Fibroblast of the aortic adventitia (primary cell): ENCODE results near the gene MELK. TPM values are rescaled to one million over a fixed set of nuclear protein-coding genes. Genes with fewer than 3 reads are reported as not detected.
"Not testable (repeated sequence)": the region's sequence is repeated elsewhere in the genome, so short reads cannot be mapped to it uniquely, and the experiment has no call there.

Source experiments
- DNase-seq: peaks from one replicate; pipeline ENCODE4 v3.0.0-alpha.2; 2010; ENCODE audit warnings: low read depth
- H3K4me3 ChIP-seq: 2 replicates; pipeline ENCODE4 v1.5.1; 2011; ENCODE audit warnings: low read depth, mild to moderate bottlenecking, control low read depth, low read length, moderate library complexity
- total RNA-seq: library from RNA; depleted of rRNA; stranded (reverse); fragments of >200 nt; gene quantifications from 2 replicates; pipeline ENCODE4 v1.2.3, GENCODE V29; 2012; ENCODE audit warnings: low replicate concordance
- TF ChIP-seq, protein P1 (sequence below): IDR thresholded peaks from 2 replicates; pipeline ENCODE4 v1.5.1; 2011; ENCODE audit warnings: mild to moderate bottlenecking, low read length, control low read depth, inconsistent platforms; ENCODE audit not compliant: insufficient read depth

MELK gene
- total RNA-seq: 2.9 and 44.4 TPM in 2 replicates

DNA sequence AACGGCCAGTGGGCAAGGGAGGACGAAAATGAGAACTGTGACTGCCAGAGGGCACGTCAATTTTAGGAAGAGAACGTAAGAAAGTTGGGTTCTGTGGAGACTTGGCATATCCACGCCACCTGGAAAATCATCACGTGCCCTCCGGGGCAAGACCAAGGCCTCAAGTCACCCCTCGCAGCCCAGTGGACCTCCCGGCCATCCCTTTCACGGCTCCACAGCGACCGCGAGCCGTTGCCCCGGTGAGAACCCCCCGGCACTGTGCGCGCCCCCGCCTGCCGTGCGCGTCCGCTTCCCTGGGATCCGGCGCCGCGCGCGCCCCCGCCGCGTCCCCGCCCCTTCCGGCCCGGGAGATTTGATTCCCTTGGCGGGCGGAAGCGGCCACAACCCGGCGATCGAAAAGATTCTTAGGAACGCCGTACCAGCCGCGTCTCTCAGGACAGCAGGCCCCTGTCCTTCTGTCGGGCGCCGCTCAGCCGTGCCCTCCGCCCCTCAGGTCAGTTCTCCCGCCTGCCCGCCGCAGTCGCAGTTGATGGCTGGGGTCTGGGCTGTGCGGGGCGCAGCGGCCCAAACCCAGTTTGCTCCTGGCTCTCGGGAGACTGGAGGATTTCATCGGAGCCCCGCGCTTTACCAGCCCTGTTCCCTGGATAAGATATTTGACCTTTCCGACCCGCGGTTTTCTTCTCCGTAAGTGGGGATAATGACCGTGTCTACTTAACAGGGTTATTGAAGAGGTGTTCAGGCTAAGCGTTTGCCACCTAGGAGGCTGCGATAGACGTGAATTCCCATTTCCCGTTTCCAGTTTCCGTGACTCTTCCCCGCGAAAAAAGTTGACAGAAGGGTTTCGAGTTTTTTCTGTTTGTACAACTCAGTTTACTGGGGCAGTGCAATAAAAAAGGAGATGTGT lies at the start of gene MELK:
TSS of gene MELK (plus strand) at position 381 of the 904 bp plus-strand sequence. CDS start 8,787 bp downstream, outside the sequence.
- peak; percentile 59 for DNase-seq
- peak within 1 kb of the TSS; percentile 87 for H3K4me3 ChIP-seq
- TF ChIP-seq, protein P1, sequence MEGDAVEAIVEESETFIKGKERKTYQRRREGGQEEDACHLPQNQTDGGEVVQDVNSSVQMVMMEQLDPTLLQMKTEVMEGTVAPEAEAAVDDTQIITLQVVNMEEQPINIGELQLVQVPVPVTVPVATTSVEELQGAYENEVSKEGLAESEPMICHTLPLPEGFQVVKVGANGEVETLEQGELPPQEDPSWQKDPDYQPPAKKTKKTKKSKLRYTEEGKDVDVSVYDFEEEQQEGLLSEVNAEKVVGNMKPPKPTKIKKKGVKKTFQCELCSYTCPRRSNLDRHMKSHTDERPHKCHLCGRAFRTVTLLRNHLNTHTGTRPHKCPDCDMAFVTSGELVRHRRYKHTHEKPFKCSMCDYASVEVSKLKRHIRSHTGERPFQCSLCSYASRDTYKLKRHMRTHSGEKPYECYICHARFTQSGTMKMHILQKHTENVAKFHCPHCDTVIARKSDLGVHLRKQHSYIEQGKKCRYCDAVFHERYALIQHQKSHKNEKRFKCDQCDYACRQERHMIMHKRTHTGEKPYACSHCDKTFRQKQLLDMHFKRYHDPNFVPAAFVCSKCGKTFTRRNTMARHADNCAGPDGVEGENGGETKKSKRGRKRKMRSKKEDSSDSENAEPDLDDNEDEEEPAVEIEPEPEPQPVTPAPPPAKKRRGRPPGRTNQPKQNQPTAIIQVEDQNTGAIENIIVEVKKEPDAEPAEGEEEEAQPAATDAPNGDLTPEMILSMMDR: no peak

DNA sequence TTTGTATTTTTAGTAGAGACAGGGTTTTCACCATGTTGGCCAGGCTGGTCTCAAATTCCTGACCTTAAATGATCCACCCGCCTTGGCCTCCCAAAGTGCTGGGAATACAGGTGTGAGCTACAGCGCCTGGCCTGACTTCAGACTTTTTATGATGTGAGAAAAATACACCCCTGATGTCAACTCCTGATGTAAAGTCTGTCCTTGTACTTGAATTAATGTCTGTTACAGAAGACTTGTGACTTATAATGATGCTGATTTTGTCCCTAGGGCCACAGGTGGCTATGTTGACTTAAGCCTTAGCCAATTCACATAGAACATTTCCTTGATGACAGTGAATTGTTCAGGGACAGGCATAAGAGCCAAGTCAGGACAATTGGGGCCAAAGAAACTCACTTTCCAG lies 42.5 kb upstream of the MELK start:
- H3K4me3 ChIP-seq: no peak overlapping the region
- DNase-seq: no peak
- TF ChIP-seq, protein P1: no peak

DNA sequence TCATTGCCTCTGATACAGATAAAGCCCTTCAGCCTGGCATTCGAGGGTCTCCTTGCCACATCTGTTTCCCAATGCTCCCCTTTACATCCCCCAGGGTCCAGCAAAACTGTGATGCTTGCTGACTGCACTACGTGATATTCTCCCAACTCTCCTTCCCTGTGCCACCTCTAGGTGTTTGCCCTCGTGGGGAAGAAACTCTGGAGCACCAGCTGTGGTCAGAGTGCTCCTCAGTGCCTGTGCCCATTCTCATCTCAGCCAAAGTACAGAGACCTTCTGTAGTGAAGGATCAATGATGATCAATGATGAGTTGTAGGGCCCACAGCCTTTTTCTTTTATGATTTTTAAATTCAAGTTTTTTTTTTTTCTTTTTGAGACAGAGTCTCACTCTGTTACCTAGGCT lies 40.3 kb upstream of the MELK start:
- TF ChIP-seq, protein P1: no peak
- H3K4me3 ChIP-seq: no peak overlapping the region
- DNase-seq: no peak

DNA sequence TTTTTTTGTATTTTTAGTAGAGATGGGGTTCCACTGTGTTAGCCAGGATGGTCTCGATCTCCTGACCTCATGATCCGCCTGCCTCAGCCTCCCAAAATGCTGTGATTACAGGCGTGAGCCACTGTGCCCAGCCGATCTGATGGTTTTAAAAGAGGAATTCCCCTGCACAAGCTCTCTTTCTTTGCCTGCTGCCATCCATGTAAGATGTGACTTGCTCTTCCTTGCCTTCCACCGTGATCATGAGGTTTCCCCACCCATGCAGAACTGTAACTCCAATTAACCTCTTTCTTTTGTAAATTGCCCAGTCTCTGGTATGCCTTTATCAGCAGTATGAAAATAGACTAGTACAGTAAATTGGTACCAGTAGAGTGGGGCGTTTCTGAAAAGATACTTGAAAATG lies 39.0 kb upstream of the MELK start:
- DNase-seq, H3K4me3 ChIP-seq: not testable (repeated sequence)

- no peak for DNase-seq
- TF ChIP-seq, protein P1: no peak
These were observed 37.6 kb upstream of the MELK start for GRCh38 chr9:36535107-36535506.

GRCh38 chr9:36537861-36538260 lies 34.8 kb upstream of the MELK start:
- TF ChIP-seq, protein P1: no peak
- no peak for DNase-seq
- no peak overlapping the region for H3K4me3 ChIP-seq

More at GRCh38 chr9:36535107-36535506, 37.6 kb upstream of the MELK start:
- H3K4me3 ChIP-seq: no peak overlapping the region

- no peak for DNase-seq
- TF ChIP-seq, protein P1: no peak
These were observed 30.3 kb upstream of the MELK start for GRCh38 chr9:36542355-36542754.

More at GRCh38 chr9:36542355-36542754, 30.3 kb upstream of the MELK start:
- no peak overlapping the region for H3K4me3 ChIP-seq
